Neuronal stem cell (in vitro differentiated cells): ENCODE results near the gene XAF1.

Experiments
- DNase-seq: peaks from one replicate; pipeline ENCODE4 v3.0.0-alpha.2; 2013; ENCODE audit warnings: low spot score
- H2AFZ ChIP-seq: one replicate; pipeline ENCODE4 v1.6.1; 2013; ENCODE audit warnings: mild to moderate bottlenecking, low read length, inconsistent platforms
- H2AK5ac ChIP-seq: 2 replicates; pipeline ENCODE4 v1.6.1; 2013; ENCODE audit warnings: low read depth, mild to moderate bottlenecking, inconsistent platforms, low read length, moderate library complexity, mixed read lengths
- H2BK120ac ChIP-seq: 2 replicates; pipeline ENCODE4 v1.6.1; 2013; ENCODE audit warnings: low read depth, mild to moderate bottlenecking, inconsistent platforms, low read length, moderate library complexity, mixed read lengths
- H2BK12ac ChIP-seq: one replicate; pipeline ENCODE4 v1.6.1; 2013; ENCODE audit warnings: low read length, inconsistent platforms
- H2BK15ac ChIP-seq: 2 replicates; pipeline ENCODE4 v1.6.1; 2013; ENCODE audit warnings: mild to moderate bottlenecking, low read length, inconsistent platforms, mixed read lengths
- H2BK5ac ChIP-seq: one replicate; pipeline ENCODE4 v1.6.1; 2013; ENCODE audit warnings: inconsistent platforms, mild to moderate bottlenecking, low read length, moderate library complexity
- H3K14ac ChIP-seq: one replicate; pipeline ENCODE4 v1.6.1; 2013; ENCODE audit warnings: low read length, inconsistent platforms
- H3K18ac ChIP-seq: 2 replicates; pipeline ENCODE4 v1.6.1; 2013; ENCODE audit warnings: low read length, inconsistent platforms
- H3K23ac ChIP-seq: 2 replicates; pipeline ENCODE4 v1.6.1; 2013; ENCODE audit warnings: low read depth, mild to moderate bottlenecking, mixed read lengths, low read length, inconsistent platforms; ENCODE audit not compliant: poor library complexity
- H3K27ac ChIP-seq: replicated peaks from 3 replicates; pipeline ENCODE4 v1.5.1; 2013; ENCODE audit warnings: low read length, inconsistent platforms
- H3K27me3 ChIP-seq, 3 experiments: 2 replicates each; pipeline ENCODE4 v1.6.1; 2013; ENCODE audit warnings: low read length in 3 of 3, mild to moderate bottlenecking in 2 of 3, inconsistent platforms in 1 of 3, low read depth in 1 of 3, mixed read lengths in 1 of 3, moderate library complexity in 1 of 3; ENCODE audit not compliant: control insufficient read depth in 3 of 3, insufficient read depth in 3 of 3
- H3K36me3 ChIP-seq, 2 donors: replicated peaks in 1 of 2; 2 replicates each; pipeline ENCODE4 v1.6.1; 2013; ENCODE audit warnings: low read length in 2 of 2; ENCODE audit not compliant: control insufficient read depth in 2 of 2, insufficient read depth in 2 of 2
- H3K4ac ChIP-seq: 2 replicates; pipeline ENCODE4 v1.6.1; 2013; ENCODE audit warnings: inconsistent platforms, mild to moderate bottlenecking, low read length, moderate library complexity
- H3K4me1 ChIP-seq, 2 donors: 1 replicate in 1 of 2; 2 replicates in 1 of 2; pipeline ENCODE4 v1.6.1; 2013; ENCODE audit warnings: low read length in 2 of 2, low read depth in 1 of 2; ENCODE audit not compliant: control insufficient read depth in 2 of 2, insufficient read depth in 1 of 2
- H3K4me2 ChIP-seq: one replicate; pipeline ENCODE4 v1.6.1; 2013; ENCODE audit warnings: mild to moderate bottlenecking, low read length, inconsistent platforms; ENCODE audit not compliant: insufficient read depth, poor library complexity, severe bottlenecking
- H3K4me3 ChIP-seq, 2 donors: 2 replicates each; pipeline ENCODE4 v1.5.1; 2013; ENCODE audit warnings: low read length in 2 of 2, mild to moderate bottlenecking in 2 of 2, inconsistent platforms in 1 of 2, moderate library complexity in 1 of 2
- H3K79me1 ChIP-seq: one replicate; pipeline ENCODE4 v1.6.1; 2013; ENCODE audit warnings: low read depth, mild to moderate bottlenecking, inconsistent platforms, low read length, moderate library complexity
- H3K9ac ChIP-seq: one replicate; pipeline ENCODE4 v1.6.1; 2013; ENCODE audit warnings: mild to moderate bottlenecking, low read depth, low read length, inconsistent platforms; ENCODE audit not compliant: poor library complexity
- H3K9me3 ChIP-seq, 2 donors: replicated peaks in 1 of 2; 2 replicates each; pipeline versions ENCODE3 to v1.6.1; 2013; ENCODE audit warnings: low read length in 2 of 2, mild to moderate bottlenecking in 2 of 2, inconsistent platforms in 1 of 2, low read depth in 1 of 2, mixed read lengths in 1 of 2, moderate library complexity in 1 of 2; ENCODE audit not compliant: control insufficient read depth in 2 of 2, insufficient read depth in 1 of 2
- H4K8ac ChIP-seq: one replicate; pipeline ENCODE4 v1.6.1; 2013; ENCODE audit warnings: low read depth, mild to moderate bottlenecking, inconsistent platforms, low read length, moderate library complexity
- H4K91ac ChIP-seq: one replicate; pipeline ENCODE4 v1.6.1; 2013; ENCODE audit warnings: low read length, low read depth, mild to moderate bottlenecking, inconsistent platforms; ENCODE audit not compliant: poor library complexity
- WGBS, 2 donors: extraction: QIAGEN DNeasy Blood & Tissue Kit; methylation state at CpG; one replicate each; pipeline ENCODE4 v1.1.7; 2013; ENCODE audit warnings: missing lambda C conversion rate in 2 of 2, mixed read lengths in 1 of 2; ENCODE audit not compliant: insufficient read length in 2 of 2, insufficient replicate concordance in 1 of 2; ENCODE audit errors: extremely low coverage in 2 of 2; 5-methylcytosine and 5-hydroxymethylcytosine counted together

The XAF1 gene

GRCh38 chr17:6757747-6758146 lies 1.9 kb downstream of the XAF1 start:
- H3K27me3 ChIP-seq: no peaks in the 10 kb centered on the region
- no peaks in the 10 kb centered on the region for H3K79me1 ChIP-seq
- H3K27ac ChIP-seq: no peak overlapping the region
- H2BK5ac ChIP-seq: no peak overlapping the region
- H3K4me2 ChIP-seq: no peak overlapping the region
- H3K18ac ChIP-seq: no peak overlapping the region
- H3K4me1 ChIP-seq: peaks cover 8 to 18% of the 10 kb centered on the region in 2 donors
- H3K23ac ChIP-seq: no peak overlapping the region
- no peak overlapping the region for H4K8ac ChIP-seq
- no peak overlapping the region for H4K91ac ChIP-seq
- H2AK5ac ChIP-seq: no peak overlapping the region
- no peak overlapping the region for H2BK15ac ChIP-seq
- H2BK12ac ChIP-seq: no peak overlapping the region
- WGBS, 2 donors: no CpG with 5 or more reads among the region's 2 CpGs
- no peaks in the 10 kb centered on the region for H3K9me3 ChIP-seq
- H2AFZ ChIP-seq: no peak overlapping the region
- DNase-seq: no peak
- H3K9ac ChIP-seq: no peak overlapping the region
- H3K36me3 ChIP-seq: no peaks in the 10 kb centered on the region
- no peak overlapping the region for H3K4ac ChIP-seq
- no peak overlapping the region for H3K14ac ChIP-seq
- H2BK120ac ChIP-seq: no peak overlapping the region
- no peak overlapping the region for H3K4me3 ChIP-seq

DNA sequence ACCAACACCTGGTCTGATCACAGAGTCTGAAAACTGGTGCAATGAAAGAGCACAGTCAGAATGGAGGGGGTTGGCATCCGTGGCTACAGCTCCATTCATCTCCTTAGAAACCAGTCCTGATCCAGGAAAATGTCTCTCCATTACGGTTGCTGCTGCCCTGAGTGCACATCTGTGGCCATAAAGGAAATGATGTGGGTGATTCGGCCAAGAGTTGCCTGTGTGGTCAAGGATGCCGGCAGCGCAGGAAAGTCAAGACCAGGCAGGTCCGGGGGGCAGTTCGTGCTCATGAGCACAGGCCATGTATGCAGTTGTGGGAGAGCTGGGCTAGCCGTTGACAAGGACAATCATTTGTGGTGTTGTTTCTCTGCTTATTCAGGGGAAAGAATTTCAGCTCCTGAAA lies 5.9 kb downstream of the XAF1 start:
- Histone ChIP-seq H2AK5ac (no peak overlapping the region), H3K36me3 (no peaks in the 10 kb centered on the region), H3K27me3 (no peaks in the 10 kb centered on the region), H3K18ac (no peak overlapping the region), H4K91ac (no peak overlapping the region), H3K79me1 (no peaks in the 10 kb centered on the region), H3K23ac (no peak overlapping the region), H3K4me2 (no peak overlapping the region), H3K9me3 (no peaks in the 10 kb centered on the region), H2BK15ac (no peak overlapping the region), H3K14ac (no peak overlapping the region), H4K8ac (no peak overlapping the region), H2BK5ac (no peak overlapping the region), H2AFZ (peak overlapping the region; percentile 78), H2BK120ac (no peak overlapping the region), H3K4me1 (peaks cover 0 to 9% of the 10 kb centered on the region in 2 donors), H2BK12ac (no peak overlapping the region), H3K4me3 (no peak overlapping the region), H3K27ac (no peak overlapping the region), H3K4ac (no peak overlapping the region), H3K9ac (no peak overlapping the region)
- DNase-seq: no peak
- no CpG with 5 or more reads among the region's 8 CpGs for WGBS, 2 donors

- Histone ChIP-seq H2BK120ac (no peak overlapping the region), H3K27me3 (peaks cover 0 to 5% (median 0%) of the 10 kb centered on the region in 3 experiments), H3K79me1 (no peaks in the 10 kb centered on the region), H2BK12ac (no peak overlapping the region), H4K91ac (no peak overlapping the region), H3K9me3 (peaks cover 0 to 9% of the 10 kb centered on the region in 2 donors), H3K4me3 (no peak overlapping the region), H2BK15ac (no peak overlapping the region), H3K27ac (no peak overlapping the region), H2AK5ac (no peak overlapping the region), H4K8ac (no peak overlapping the region), H3K4me1 (no peaks in the 10 kb centered on the region), H3K36me3 (no peaks in the 10 kb centered on the region), H3K18ac (no peak overlapping the region), H2AFZ (no peak overlapping the region), H3K9ac (no peak overlapping the region), H2BK5ac (no peak overlapping the region), H3K4ac (no peak overlapping the region), H3K23ac (no peak overlapping the region), H3K4me2 (no peak overlapping the region), H3K14ac (no peak overlapping the region)
- no CpG with 5 or more reads among the region's 2 CpGs for WGBS, 2 donors
- DNase-seq: no peak
These were observed 12.6 kb downstream of the XAF1 start for GRCh38 chr17:6768447-6768846.

DNA sequence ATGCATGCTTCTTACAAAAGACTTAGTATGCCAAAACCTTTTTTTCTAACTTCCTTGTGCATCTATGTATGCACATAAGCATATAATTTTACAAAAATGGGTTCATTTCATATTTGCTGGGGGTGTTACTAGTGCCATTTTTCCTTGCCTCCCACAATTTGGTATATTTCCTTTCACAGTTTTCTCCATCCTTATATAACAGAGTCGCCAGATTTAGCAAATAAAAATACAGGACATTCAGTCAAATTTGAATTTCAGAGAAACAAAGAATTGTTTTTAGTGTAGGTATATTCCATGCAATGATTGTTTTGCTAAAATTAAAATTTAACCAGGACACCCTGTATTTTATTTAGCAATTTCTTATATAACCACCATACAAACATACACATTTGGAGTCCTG lies 16.2 kb downstream of the XAF1 start:
- no peak overlapping the region for H2BK15ac ChIP-seq
- H3K4me2 ChIP-seq: no peak overlapping the region
- no peak overlapping the region for H2BK120ac ChIP-seq
- no peak overlapping the region for H3K14ac ChIP-seq
- peaks cover 6 to 24% (median 18%) of the 10 kb centered on the region in 3 experiments for H3K27me3 ChIP-seq
- no peak overlapping the region for H2AK5ac ChIP-seq
- WGBS, 2 donors: no CpG with 5 or more reads among the region's 1 CpG
- no peak overlapping the region for H3K27ac ChIP-seq
- no peak overlapping the region for H2AFZ ChIP-seq
- H3K4me3 ChIP-seq: no peak overlapping the region
- no peak overlapping the region for H4K91ac ChIP-seq
- no peak overlapping the region for H2BK5ac ChIP-seq
- no peak overlapping the region for H3K18ac ChIP-seq
- H4K8ac ChIP-seq: no peak overlapping the region
- peaks cover 0 to 1% of the 10 kb centered on the region in 2 donors for H3K4me1 ChIP-seq
- H2BK12ac ChIP-seq: no peak overlapping the region
- no peak for DNase-seq
- H3K23ac ChIP-seq: no peak overlapping the region
- no peaks in the 10 kb centered on the region for H3K36me3 ChIP-seq
- no peak overlapping the region for H3K4ac ChIP-seq
- H3K9me3 ChIP-seq: peaks cover 0 to 16% of the 10 kb centered on the region in 2 donors
- no peak overlapping the region for H3K9ac ChIP-seq
- H3K79me1 ChIP-seq: no peaks in the 10 kb centered on the region
